Left forelimb (tissue), 1 donor: ENCODE measurements around the gene AMER2.

ENCODE experiments used
- DNase-seq: peaks from one replicate; pipeline ENCODE4 v3.0.0-alpha.2; 2018; ENCODE audit warnings: low spot score

Gene AMER2, protein sequence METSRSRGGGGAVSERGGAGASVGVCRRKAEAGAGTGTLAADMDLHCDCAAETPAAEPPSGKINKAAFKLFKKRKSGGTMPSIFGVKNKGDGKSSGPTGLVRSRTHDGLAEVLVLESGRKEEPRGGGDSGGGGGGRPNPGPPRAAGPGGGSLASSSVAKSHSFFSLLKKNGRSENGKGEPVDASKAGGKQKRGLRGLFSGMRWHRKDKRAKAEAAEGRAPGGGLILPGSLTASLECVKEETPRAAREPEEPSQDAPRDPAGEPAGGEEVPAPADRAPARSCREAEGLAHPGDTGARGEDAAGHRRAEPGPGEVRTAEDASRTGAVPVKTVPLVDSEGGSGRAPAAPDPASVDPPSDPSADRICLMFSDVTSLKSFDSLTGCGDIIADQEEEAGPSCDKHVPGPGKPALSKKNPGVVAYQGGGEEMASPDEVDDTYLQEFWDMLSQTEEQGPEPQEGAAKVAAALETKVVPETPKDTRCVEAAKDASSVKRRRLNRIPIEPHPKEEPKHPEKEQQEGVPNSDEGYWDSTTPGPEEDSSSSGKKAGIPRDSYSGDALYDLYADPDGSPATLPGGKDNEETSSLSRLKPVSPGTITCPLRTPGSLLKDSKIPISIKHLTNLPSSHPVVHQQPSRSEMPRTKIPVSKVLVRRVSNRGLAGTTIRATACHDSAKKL

DNA sequence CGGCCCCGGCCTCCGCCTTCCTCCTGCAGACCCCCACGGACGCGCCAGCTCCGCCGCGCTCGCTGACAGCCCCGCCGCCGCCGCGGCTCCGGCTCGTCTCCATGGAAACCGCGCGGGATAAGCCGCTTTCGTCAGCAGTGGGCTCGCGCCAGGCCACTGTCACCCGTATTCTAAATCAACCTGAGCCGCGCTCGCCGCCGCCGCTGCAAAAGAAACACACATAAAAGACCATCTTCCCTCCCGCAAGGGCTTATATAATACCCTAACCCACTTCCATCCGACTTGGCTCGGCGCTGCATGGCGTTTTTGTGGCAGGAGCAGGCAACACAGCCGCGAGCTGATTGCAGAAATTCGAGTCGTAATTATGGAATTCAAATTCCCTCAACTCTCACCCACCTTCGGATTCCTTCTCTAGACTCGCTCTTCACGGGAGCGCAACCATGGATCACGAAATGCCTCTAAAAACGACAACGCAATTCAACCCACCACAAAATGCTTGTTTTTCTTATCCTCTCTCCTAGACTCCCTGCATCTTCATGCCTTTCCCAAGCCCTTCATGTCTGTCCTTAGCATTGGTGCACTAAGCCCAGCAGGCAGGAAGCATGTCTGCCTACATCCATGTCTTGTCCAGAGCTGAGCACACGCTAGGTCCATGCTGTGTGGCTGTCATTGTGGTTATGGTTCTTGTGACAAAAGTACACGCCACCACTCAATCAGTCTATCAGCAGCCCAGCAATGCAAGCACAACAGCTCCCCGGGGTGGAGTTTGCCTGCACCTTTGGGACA is at the start of gene AMER2:
AMER2 (minus strand) TSS at position 772 of the 786 bp plus-strand sequence; CDS start at position 103, 669 bp downstream.
- DNase-seq: no peak

DNA sequence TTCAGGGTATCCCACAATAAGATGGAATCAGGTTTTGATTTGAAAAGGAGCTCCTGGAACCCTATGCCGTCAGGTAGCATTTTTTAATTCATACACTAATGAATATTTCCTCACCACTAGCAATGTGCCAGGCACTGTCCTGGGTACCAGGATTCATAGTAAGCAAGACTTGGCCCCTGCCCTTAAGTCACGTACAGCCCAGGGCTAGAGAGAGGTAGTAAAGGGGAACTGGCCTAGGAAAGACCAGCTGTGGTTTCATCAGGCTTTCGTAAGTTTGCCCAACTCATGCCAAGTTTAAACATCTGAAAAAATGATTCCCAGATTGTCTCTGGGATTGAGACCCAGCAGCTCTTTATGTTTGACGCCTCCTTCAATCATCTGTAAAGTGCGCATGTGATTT is 45.9 kb upstream of the AMER2 start:
- no peak for DNase-seq

DNA sequence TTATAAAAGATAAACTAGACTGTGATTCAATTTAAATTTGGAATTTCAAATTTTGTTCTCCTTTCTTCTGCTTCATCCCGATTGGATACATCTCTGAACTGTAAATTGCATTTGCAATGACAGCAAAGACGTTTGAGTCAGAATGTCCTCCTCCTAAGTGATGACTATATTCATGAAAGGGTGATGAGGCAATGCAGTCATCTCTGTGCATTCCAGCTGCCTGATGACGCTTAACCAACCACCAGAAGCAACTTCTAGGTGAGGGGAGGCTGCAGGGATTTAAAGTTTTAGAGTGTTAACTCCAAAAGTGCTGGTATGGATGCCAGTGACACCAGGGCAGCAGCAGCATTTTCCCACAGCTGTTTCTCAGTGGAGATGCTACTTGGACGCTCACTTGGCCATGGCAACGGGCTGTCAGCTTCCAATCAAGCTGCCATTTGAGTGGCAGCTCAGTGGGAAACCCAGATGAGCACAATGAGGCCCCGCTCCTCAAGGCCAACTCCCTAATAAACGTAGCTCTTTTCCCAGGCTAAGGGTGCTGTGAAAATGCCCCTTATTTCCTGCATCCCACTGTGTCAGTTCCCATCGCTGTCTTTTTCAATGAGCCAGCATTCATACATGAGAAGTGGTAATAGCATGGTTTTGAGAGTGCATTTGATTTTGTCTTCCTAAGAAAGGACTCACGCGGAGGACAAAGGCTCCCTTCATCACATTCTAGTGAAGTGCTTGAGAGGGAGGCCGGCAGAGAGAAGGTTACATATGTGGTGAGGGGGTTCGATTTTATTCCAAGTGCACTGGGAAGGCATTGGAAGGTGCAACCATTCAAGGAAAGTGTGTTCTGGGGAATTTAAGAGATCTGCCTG is 45.2 kb upstream of the AMER2 start:
- DNase-seq: no peak

DNA sequence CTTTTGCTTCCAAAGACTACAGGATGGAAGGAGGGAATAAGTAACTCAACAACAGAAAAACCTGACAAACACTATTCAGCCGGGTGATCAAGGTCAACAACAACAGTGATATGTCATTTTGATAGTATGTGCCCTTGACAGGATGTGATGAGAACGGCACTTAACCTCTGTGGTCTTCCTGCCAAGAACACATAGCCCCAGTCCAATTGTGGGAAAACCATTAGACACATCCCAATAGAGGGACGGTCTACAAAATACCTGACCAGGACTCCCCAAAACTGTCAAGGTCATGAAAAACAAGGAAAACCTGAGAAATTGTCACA is 43.1 kb upstream of the AMER2 start:
- no peak for DNase-seq

DNA sequence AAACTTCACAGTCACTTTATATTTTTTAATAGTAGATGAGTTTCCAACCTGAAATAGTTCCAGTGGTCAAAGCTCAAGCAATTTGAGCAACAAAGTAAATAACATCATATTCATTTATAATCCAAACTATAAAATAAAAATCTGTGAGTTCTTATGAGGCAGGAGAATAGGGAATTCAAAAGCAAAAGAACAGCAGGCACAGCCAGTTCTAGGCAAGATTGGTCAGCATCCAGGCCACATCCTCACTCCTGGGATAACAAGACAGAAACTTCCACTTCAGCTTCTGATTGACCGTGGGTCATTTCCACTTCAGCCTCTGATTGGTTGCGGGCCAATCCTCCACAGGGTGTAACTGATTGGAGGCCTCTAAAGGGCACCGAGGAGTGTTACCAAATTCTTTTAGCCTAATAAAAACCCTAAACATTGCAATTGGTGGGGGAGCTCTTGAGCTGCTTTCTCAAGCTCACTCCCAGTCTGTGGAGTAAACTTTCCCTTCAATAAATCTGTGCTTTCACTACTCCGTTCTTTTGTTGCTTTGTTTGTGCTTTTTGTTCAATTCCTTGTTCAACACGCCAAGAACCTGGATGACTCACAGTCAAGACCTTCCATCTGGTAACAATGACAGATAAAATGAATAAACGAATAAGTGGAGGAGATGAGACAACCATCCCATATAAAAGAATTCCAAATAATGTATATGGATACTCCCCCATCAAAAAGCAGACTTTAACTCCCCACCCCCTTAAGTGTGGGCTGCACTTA is 42.6 kb upstream of the AMER2 start:
- no peak for DNase-seq

DNA sequence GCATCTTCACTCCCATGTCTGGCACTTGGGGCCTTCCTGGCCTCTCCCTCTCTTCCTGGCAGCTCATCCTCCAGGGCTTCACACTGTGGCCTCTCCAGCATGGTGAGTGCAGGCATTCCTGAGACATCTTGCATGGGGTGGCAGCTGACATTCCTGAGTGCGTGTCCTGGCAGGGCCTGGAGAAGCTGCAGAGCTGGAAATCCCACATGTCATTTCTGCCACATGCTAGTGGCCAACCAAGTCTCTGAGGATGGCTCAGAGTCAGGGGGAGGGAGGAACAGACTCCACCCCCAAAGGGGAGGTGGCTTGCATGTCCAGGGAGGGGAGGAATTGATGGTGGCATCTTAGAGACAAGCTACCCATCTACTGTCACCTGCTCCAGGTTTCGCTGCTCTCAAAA is 41.6 kb upstream of the AMER2 start:
- no peak for DNase-seq

DNA sequence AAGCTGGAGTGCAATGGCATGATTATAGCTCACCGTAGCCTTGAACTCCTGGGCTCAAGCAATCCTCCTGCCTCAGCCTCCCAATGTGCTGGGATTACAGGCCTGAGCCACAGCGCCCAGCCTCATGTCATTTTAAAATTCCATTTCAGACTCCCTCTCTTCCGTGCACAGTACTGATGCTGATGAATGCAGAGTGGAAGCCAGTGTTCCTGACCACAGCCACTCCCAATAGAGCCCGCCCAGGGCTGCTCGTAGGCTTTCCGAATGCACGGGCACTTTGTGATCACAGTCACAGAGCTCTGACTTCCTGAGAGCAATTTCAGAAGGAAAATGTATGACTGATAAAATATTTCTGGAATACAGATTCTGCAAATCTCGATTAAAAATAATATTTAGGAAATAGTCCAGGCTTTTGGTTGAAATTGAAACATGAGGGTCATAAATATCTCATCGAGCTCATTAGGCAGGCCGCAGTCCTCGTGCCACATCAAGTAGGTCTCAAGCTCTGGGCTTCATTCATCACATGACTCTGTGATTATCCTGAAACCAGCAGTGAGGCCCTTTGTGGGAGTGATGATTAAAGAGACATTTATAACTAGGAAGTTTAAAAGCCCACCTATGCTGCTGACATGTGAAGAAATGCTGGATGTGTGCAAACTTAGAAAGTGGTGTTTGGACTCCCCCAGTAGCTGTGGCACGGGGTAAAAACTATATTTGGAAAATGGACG is 38.9 kb upstream of the AMER2 start:
- no peak for DNase-seq

DNA sequence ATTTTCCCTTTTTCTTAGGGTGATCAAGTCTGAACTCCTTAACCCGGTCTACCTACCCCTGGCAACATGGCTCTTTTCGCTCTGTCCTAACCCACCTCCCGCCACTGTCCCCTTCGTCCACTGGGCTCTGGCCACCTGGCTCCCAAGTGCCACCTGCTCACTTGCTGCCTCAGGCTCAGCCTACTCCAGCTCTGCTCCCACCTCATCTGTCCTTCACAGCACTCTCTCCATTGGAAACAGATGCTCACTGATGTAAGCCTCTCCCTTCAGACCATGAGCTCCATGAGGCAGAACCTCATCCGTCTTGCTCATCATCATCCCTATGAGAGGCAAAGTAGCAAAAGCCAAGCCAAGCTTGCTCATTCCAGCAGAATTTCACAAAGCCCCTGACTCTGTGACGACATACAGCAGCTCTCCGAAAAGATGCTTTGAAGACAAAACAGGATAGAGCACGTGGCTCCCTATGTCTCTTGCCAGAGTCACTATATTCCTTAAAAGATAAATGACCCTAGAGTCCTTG is 35.3 kb upstream of the AMER2 start:
- no peak for DNase-seq

DNA sequence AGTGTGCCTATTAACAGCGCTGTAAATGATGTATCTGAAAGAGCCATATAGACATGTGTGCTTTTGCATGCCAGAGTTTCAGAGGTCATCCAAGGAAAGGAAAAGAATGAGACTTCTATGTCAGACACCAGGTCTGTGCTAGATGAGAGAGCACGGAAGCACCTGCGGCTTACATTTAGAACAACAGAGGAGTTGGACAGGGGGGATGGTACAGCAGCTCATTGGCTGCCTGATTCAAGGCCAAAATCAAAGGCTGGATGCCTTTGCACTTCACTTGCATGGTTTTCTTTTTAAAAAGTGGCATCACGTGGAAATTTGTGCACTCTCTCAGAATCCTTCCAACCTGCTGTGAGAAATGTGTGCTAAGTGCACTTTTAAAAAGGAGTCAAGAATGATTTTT is 32.8 kb upstream of the AMER2 start:
- DNase-seq: no peak

DNA sequence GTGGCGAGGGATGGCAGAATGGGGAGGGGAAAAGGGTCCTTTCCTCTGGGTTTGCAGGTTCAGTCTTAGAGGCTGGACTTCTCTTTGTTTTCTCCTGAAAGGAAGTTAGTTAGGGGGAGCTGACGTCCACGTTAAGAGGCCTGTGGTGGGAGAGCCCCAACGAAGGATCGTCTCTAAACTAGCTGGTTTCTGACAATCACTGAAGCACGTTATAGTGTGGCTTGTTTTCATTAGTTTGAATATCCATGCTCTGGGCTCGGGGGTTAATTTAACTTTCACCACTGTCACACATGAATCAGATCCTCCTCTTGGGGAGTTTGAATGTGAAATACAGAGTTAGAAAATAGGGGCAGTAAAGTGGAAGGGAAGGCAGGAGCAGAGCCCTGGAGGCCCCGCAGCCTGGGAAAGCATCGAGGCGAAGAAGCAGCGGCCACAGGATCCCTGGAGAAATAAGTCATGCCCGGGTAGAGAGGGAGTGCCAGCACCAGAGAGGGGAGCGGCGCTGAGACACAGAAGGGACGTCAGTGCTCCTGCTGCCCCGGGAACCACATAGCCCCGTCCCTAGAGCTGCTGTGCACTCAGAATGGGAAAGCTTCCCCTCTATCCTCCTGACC is 31.1 kb upstream of the AMER2 start:
- DNase-seq: no peak

DNA sequence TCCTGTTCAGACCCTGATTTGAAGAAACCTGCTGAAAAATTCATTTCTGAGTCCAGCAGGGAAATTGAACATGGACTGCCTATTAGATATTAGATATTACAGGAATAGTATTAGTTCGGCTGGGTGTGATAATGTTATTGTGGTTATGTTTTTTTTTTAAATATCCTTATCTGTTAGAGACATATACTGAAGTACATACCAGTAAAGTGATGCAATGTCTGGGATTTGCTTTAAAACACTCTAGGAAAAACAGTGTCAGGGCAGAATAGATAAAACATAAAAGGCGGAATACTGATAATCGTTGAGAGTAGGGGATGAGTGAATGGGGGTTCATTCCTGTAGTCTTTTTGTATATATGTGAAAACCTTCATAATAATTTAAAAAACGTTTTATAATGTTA is 28.7 kb upstream of the AMER2 start:
- no peak for DNase-seq

DNA sequence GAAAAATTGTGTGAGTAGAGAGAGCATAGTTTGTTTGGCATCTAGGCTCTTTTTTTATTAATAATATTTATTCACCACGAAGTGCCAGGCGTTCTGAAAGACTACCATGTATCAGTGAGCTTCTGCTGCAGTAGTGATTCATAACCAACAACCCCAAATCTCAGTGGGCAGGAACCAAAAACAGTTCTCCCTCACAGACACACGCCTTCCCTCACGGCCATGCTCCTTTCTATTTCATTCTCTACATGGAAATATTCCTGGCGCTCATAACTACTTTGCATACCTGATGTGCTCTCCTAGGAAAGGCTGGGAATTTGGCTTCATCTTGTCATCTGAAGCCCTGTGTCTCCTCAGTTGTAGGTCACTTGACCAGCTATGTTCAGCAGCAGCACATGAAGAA is 26.6 kb upstream of the AMER2 start:
- DNase-seq: no peak

DNA sequence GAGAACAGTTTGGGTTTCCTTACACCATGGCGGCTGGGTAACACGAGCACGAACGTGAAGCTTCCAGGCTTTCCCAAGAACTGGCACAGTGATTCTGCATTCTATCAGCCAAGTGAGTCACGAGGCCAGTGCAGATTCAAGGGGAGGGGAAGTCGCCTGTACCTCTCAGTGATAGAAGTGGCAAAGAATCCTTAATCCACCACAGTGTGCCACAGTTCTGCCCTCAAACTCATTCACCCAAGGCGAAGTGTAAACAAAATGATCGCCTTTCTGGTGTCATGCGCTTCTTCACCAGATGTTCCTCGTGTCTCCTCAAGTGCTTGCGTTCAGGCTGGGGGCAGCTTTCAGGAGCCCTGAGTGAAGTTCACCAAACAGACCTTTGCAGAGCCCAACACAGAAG is 24.9 kb upstream of the AMER2 start:
- no peak for DNase-seq

DNA sequence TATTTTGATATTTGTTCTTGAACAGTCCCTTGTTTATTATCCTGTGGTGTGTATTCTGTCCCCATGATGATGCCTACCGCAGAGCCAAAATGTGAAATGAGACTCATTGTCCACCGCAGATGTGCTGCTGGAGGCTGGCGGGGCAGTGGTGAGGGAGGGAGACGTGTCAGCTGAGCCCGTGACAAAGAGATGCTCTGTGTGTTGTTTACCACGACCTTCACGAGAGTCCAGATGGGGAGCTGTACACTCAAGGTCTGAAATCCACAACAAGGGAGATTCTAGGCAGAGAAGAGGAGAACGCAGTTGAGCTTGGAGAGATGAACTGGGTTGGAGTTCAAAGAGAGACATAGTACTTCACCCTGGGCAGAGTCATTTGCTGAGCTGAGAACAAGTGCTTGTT is 20.8 kb upstream of the AMER2 start:
- DNase-seq: no peak

DNA sequence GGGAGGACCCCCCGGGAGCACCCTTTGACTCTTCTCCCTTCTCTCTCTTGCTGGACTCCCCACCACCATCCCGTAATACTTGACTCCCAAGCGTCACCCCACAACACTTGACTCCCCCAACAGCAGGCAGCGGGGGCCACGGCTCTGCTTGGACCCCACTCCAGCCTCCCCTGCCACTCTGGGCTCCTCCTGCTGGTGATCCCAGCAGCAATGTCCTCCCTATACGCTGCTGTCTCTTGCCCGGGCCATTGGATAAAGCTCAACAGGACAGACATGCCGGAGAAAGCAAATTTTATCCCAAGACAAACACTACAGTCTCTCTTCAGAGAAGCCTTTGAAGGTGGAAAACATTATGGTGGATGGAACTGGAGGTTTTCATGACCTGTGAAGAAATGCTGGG is 20.4 kb upstream of the AMER2 start:
- no peak for DNase-seq

DNA sequence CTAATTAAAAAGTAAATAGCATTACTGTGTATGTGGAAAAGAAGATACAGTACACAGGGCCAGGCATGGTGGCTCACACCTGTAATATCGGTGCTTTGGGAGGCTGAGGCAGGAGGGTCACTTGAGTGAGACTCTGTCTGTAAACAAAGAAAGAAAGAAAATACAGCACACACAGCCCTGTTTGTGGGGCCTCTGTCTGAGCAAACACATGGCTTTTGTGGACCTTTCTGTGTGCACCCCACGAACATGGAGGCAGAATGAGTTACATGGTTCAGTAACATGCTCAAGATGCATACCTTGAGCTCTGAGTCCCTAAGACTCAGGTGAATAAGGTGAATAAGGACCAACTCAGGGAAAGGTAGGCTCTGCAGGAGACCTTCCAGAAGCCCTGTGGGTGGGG is 20.0 kb upstream of the AMER2 start:
- DNase-seq: no peak

DNA sequence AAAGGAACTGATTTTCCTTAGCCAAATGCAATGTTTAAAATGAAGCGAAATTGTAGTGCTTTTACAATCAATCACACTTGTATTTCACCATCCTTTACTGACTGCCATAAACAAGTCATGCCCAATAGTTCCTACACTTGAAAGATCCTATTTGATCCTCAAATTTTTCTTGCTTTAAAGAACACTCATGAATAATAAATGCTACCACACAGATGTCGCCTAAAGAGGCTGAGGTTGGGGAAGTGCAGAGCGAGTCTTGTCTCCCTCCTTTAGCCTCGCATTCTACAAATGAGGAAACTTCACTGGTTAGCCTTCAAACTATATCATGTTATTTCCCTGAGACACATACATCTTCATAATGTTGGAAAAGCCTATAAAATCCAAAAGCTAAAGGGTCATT is 18.7 kb upstream of the AMER2 start:
- DNase-seq: no peak

DNA sequence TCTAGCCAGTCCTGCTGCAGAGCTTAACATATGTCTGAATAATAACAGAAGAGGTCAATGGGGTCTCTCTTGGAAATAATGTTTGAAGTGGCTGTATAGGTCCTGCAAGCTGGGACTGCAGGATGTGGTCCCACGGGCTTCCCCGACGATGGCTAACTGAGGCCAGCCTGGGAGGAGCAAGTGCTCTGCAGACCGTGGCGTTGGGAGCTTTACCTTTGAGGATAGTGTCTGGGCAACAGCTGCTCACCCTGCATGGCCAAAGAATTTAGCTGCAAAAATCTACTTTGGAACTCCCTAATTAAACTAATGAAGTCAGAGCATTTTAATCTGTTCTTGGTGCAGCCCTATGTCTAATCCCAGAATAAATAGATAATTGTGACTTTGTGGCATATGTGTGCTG is 18.2 kb upstream of the AMER2 start:
- DNase-seq: no peak

DNA sequence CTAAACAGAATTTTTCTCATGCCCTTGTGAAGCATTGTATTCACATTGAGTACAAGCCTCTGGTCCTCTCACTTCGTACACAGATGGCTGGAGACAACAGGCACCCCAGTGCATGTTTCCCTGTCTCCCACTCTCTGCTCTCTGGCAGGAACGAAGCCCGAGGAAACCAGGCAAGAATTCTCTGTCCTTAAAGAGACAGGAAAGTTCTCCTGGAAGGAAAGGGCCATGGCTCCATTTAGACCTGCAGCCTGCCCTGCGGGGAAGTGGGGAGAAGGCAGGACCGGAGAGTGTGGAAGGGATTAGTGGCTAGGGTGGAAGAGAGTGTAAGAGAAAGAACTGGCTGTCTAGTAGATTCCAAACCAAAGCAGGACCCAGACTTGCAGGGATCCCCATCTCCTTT is 15.5 kb upstream of the AMER2 start:
- no peak for DNase-seq

DNA sequence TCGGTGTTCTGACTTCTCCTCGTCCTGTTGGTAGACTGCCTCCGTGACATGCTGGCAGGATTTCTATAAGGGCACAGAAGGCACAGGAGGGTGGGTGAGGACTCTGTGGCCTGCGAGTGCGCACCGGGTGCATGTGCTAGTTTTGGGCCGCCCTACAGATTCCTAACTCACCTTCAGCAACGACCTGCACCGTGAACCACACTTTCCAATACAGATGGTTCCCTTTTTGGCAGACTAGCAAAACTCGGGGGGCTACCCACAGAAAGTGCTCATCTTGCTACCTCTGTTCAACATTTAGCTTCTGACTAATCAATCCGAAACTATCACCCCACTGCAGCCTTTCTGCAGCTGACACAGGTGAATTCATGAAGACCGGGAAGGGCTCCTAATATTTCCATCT is 14.1 kb upstream of the AMER2 start:
- DNase-seq: no peak
